ENCODE results near the gene RUBCN. TPM values are rescaled to one million over a fixed set of nuclear protein-coding genes. Genes with fewer than 3 reads are reported as not detected.
A peak's percentile ranks its signal among the peaks of the same experiment; 100 is the strongest.
"Not testable (repeated sequence)": the region's sequence is repeated elsewhere in the genome, so short reads cannot be mapped to it uniquely, and the experiment has no call there.

The RUBCN gene
- total RNA-seq, 4 donors from 2014 or later, result 45.7 to 76.7 (median 69.8) TPM

GRCh38 chr3:197665142-197665491 lies 71.6 kb downstream of the RUBCN start:
- H3K9me3 ChIP-seq; DNase-seq (ENCODE audit: extremely low spot score); H3K27ac ChIP-seq (replicated peaks in 1 of 4); H3K4me1 ChIP-seq; H3K27me3 ChIP-seq; H3K36me3 ChIP-seq; intact Hi-C loops (cut with DNase I): not testable (repeated sequence)
- H3K4me3 ChIP-seq, result peak overlapping the region; percentile 44 to 54 (median 47)
- WGBS, result no CpG with 5 or more reads among the region's 32 CpGs

DNA sequence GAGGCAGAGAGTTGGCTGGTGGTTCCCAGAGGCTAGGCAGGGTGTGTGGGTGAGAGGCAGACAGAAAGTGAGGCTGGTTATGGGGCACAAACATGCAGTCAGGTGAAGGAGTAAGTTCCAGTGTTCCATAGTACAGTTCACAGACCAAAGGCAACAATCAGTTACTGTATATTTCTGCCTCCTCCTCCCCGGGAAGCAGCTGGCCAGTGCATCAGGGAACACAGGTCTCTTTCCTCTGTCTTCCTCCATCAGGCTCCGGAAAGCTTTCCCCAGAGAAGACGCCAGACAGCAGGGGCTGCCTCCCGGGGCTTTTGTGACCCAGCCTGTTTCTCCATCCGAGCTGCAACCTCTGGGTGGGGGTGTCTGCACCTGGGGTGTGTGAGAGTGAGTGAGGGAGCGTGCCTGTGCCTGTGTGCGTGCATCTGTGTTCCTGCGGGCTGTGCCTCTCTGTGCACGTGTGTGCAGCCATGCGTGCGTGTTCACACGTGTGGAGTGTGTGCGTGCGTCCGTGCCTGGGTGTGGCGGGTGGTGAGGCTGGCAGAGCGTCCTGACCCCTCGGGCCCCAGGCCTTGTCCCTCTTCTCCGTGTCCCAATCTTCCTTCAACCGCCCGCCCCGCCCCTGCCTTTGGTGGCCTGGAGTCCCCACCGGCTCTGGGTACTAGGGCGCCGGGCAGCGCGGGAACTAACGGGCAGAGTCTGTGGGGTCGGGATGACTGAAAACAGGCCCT lies 72.1 kb downstream of the RUBCN start:
- intact Hi-C loops (cut with DNase I); H3K27me3 ChIP-seq; H3K36me3 ChIP-seq; H3K4me1 ChIP-seq; H3K27ac ChIP-seq (replicated peaks in 1 of 4); H3K9me3 ChIP-seq; DNase-seq (ENCODE audit: extremely low spot score): not testable (repeated sequence)
- peak overlapping the region; percentile 44 to 54 (median 47) for H3K4me3 ChIP-seq
- 0% methylated on average over 13 of the region's 29 CpGs for WGBS

- H3K9me3 ChIP-seq; H3K27ac ChIP-seq (replicated peaks in 1 of 4); H3K4me1 ChIP-seq; H3K36me3 ChIP-seq; H3K27me3 ChIP-seq; intact Hi-C loops (cut with DNase I); H3K4me3 ChIP-seq; DNase-seq (ENCODE audit: extremely low spot score): not testable (repeated sequence)
- WGBS, result 81% methylated on average over 14 of the region's 25 CpGs
These were observed 73.2 kb downstream of the RUBCN start for GRCh38 chr3:197663367-197664140.

- intact Hi-C loops (cut with DNase I), result not testable (repeated sequence)
- 72% methylated on average over 6 of the region's 6 CpGs for WGBS
These were observed 74.4 kb downstream of the RUBCN start for GRCh38 chr3:197662352-197662751.

GRCh38 chr3:197661874-197662273 lies 74.8 kb downstream of the RUBCN start:
- H3K27me3 ChIP-seq; H3K4me3 ChIP-seq; DNase-seq (ENCODE audit: extremely low spot score); H3K9me3 ChIP-seq; H3K36me3 ChIP-seq; H3K27ac ChIP-seq (replicated peaks in 1 of 4); H3K4me1 ChIP-seq; intact Hi-C loops (cut with DNase I): not testable (repeated sequence)
- 80% methylated on average over 15 of the region's 15 CpGs for WGBS

More at GRCh38 chr3:197662352-197662751, 74.4 kb downstream of the RUBCN start:
- H3K4me1 ChIP-seq; DNase-seq (ENCODE audit: extremely low spot score); H3K36me3 ChIP-seq; H3K27ac ChIP-seq (replicated peaks in 1 of 4); H3K4me3 ChIP-seq; H3K27me3 ChIP-seq; H3K9me3 ChIP-seq: not testable (repeated sequence)

DNA sequence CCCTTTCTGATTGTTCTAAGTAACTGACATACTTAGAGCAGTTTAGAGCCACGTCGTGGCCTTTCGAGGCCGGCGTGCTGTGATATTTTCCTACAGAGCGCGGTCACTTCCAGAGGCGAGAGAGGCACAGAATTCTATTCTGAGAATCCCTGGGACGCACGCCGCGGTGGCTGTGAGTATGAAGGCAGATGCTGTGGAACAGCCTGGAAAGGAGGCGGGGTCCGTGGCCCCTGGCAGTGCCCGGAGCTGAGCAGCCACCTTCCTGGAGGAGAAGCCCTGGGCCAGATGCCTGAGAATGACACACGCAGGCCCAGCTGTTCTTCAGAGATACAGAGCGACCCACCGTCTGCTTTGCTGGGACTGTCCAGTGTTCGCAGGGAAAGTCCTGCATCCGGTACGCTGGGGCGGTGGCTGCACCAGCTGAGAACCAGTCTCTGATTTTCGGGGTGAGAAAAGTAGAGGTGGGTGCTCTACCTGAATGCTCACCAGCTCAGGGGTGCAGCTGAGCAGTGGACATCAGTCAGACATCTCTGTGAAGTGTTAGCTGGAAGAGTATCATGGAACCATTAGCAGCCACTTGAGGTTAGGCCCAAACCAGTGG lies 75.4 kb downstream of the RUBCN start:
- H3K4me1 ChIP-seq; H3K36me3 ChIP-seq; DNase-seq (ENCODE audit: extremely low spot score); H3K9me3 ChIP-seq; H3K27ac ChIP-seq (replicated peaks in 1 of 4); H3K4me3 ChIP-seq; H3K27me3 ChIP-seq; intact Hi-C loops (cut with DNase I): not testable (repeated sequence)
- 93% methylated on average over 14 of the region's 23 CpGs for WGBS

DNA sequence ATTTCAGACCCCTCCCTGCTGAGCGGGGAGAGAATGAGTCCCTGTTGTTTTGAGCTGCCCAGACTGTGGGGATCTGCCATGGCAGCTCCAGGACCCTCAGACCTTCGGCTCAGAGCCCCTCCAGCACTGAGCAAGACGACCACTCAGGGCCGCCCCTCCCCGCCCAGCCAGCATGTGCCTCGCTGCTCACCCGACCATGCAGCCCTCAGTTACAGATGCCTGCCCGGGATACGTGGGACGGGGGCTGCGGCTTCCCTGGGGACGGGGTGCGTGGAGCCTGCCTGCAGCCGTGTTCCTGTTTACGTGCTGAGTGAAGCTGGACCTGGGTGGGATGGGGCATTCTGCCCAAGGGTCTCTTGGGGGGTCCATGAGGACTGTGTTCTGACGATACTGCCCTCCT lies 77.0 kb downstream of the RUBCN start:
- intact Hi-C loops (cut with DNase I); DNase-seq (ENCODE audit: extremely low spot score); H3K27me3 ChIP-seq; H3K27ac ChIP-seq (replicated peaks in 1 of 4); H3K9me3 ChIP-seq; H3K36me3 ChIP-seq; H3K4me1 ChIP-seq; H3K4me3 ChIP-seq: not testable (repeated sequence)
- WGBS, result 82% methylated on average over 12 of the region's 16 CpGs

GRCh38 chr3:197659144-197659543 lies 77.6 kb downstream of the RUBCN start:
- H3K36me3 ChIP-seq; intact Hi-C loops (cut with DNase I); DNase-seq (ENCODE audit: extremely low spot score); H3K27ac ChIP-seq (replicated peaks in 1 of 4); H3K4me3 ChIP-seq; H3K9me3 ChIP-seq; H3K4me1 ChIP-seq; H3K27me3 ChIP-seq: not testable (repeated sequence)
- 70% methylated on average over 7 of the region's 10 CpGs for WGBS

GRCh38 chr3:197658706-197659105 lies 78.0 kb downstream of the RUBCN start:
- H3K27me3 ChIP-seq; H3K9me3 ChIP-seq; H3K36me3 ChIP-seq; intact Hi-C loops (cut with DNase I); DNase-seq (ENCODE audit: extremely low spot score); H3K27ac ChIP-seq (replicated peaks in 1 of 4); H3K4me3 ChIP-seq; H3K4me1 ChIP-seq: not testable (repeated sequence)
- 89% methylated on average over 10 of the region's 13 CpGs for WGBS

GRCh38 chr3:197657541-197658292 lies 79.0 kb downstream of the RUBCN start:
- H3K27ac ChIP-seq (replicated peaks in 1 of 4); H3K4me3 ChIP-seq; H3K9me3 ChIP-seq; intact Hi-C loops (cut with DNase I); H3K27me3 ChIP-seq; DNase-seq (ENCODE audit: extremely low spot score); H3K36me3 ChIP-seq; H3K4me1 ChIP-seq: not testable (repeated sequence)
- 86% methylated on average over 6 of the region's 30 CpGs for WGBS

- H3K36me3 ChIP-seq; H3K27ac ChIP-seq (replicated peaks in 1 of 4); H3K9me3 ChIP-seq; DNase-seq (ENCODE audit: extremely low spot score); H3K4me3 ChIP-seq; intact Hi-C loops (cut with DNase I); H3K27me3 ChIP-seq; H3K4me1 ChIP-seq: not testable (repeated sequence)
- 87% methylated on average over 8 of the region's 12 CpGs for WGBS
These were observed 79.7 kb downstream of the RUBCN start for GRCh38 chr3:197656960-197657359.

- H3K4me1 ChIP-seq; intact Hi-C loops (cut with DNase I); H3K27ac ChIP-seq (replicated peaks in 1 of 4); H3K27me3 ChIP-seq; DNase-seq (ENCODE audit: extremely low spot score); H3K4me3 ChIP-seq; H3K36me3 ChIP-seq; H3K9me3 ChIP-seq: not testable (repeated sequence)
- WGBS, result 86% methylated on average over 2 of the region's 3 CpGs
These were observed 80.6 kb downstream of the RUBCN start for GRCh38 chr3:197656129-197656528.

All from esophagus muscularis mucosa (tissue), 4 donors.